Mesendoderm (in vitro differentiated cells): ENCODE results near the gene PCP2.

ENCODE experiments used
- DNase-seq: peaks from one replicate; pipeline ENCODE4 v3.0.0; 2013
- H2AK5ac ChIP-seq: 2 replicates; pipeline ENCODE4 v1.6.1; 2013; ENCODE audit warnings: low read length, inconsistent platforms
- H2BK120ac ChIP-seq: 2 replicates; pipeline ENCODE4 v1.6.1; 2013; ENCODE audit warnings: low read depth, mild to moderate bottlenecking, low read length, moderate library complexity, mixed read lengths
- H2BK15ac ChIP-seq: replicated peaks from 2 replicates; pipeline ENCODE4 v1.6.1; 2013; ENCODE audit warnings: low read depth, mild to moderate bottlenecking, moderate library complexity
- H2BK5ac ChIP-seq: 2 replicates; pipeline ENCODE4 v1.6.1; 2013; ENCODE audit warnings: low read length, inconsistent platforms
- H3K18ac ChIP-seq: 2 replicates; pipeline ENCODE4 v1.6.1; 2013; ENCODE audit warnings: mild to moderate bottlenecking, low read length, mixed read lengths
- H3K23ac ChIP-seq: one replicate; pipeline ENCODE4 v1.6.1; 2013; ENCODE audit warnings: low read length
- H3K27ac ChIP-seq: 2 replicates; pipeline ENCODE4 v1.5.1; 2013; ENCODE audit warnings: low read depth, mild to moderate bottlenecking, inconsistent platforms, low read length, moderate library complexity
- H3K27me3 ChIP-seq: 2 replicates; pipeline ENCODE4 v1.6.1; 2013; ENCODE audit warnings: low read length, control low read depth, mild to moderate bottlenecking, inconsistent platforms; ENCODE audit not compliant: insufficient read depth, poor library complexity
- H3K36me3 ChIP-seq: 2 replicates; pipeline ENCODE4 v1.6.1; 2013; ENCODE audit warnings: low read length, inconsistent platforms; ENCODE audit not compliant: control insufficient read depth, insufficient read depth
- H3K4ac ChIP-seq: one replicate; pipeline ENCODE4 v1.6.1; 2013; ENCODE audit warnings: low read depth, mild to moderate bottlenecking, low read length, moderate library complexity
- H3K4me1 ChIP-seq: 2 replicates; pipeline ENCODE4 v1.6.1; 2013; ENCODE audit warnings: low read depth, low read length, inconsistent platforms; ENCODE audit not compliant: control insufficient read depth
- H3K4me2 ChIP-seq: 2 replicates; pipeline ENCODE4 v1.6.1; 2013; ENCODE audit warnings: low read length
- H3K4me3 ChIP-seq: 2 replicates; pipeline ENCODE4 v1.5.1; 2013; ENCODE audit warnings: mild to moderate bottlenecking, low read length
- H3K56ac ChIP-seq: one replicate; pipeline ENCODE4 v1.6.1; 2013; ENCODE audit warnings: low read length
- H3K79me1 ChIP-seq: 2 replicates; pipeline ENCODE4 v1.6.1; 2013; ENCODE audit warnings: low read length, inconsistent platforms
- H3K79me2 ChIP-seq: 2 replicates; pipeline ENCODE4 v1.6.1; 2013; ENCODE audit warnings: mild to moderate bottlenecking, low read length; ENCODE audit not compliant: control insufficient read depth, insufficient read depth
- H3K9ac ChIP-seq: 2 replicates; pipeline ENCODE4 v1.6.1; 2013; ENCODE audit warnings: low read length, inconsistent platforms
- H4K5ac ChIP-seq: one replicate; pipeline ENCODE4 v1.6.1; 2013; ENCODE audit warnings: low read length
- H4K8ac ChIP-seq: one replicate; pipeline ENCODE4 v1.6.1; 2013; ENCODE audit warnings: low read depth, mild to moderate bottlenecking, control low read depth, low read length, moderate library complexity
- WGBS: extraction: QIAGEN DNeasy Blood & Tissue Kit; methylation state at CpG from one replicate; pipeline ENCODE4 v1.1.7; 2013; ENCODE audit warnings: low lambda C conversion rate, missing lambda C conversion rate; ENCODE audit not compliant: insufficient coverage; ENCODE audit errors: extremely low coverage; 5-methylcytosine and 5-hydroxymethylcytosine counted together

PCP2 gene

DNA sequence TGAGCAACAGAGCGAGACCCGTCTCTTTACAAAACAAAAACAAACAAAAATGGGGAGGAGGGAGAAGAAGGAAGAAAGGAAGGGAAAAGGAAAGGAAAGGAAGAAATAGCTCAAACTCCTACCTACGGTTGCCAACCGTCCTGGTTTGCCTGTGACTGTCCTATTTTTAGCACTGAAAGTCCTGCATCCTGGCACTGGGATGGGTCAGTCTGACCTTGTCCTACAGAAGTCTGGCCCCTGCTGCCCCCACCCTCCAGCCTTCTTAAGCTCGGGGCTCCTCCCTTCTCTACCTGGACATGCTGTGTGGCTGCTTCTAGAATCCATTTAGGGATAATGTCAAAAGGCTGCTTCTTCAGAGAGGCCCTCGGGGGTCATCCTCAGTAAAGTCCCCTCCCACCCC, 2.2 kb upstream of the PCP2 start:
- Histone ChIP-seq H2BK120ac (no peak overlapping the region), H3K4me3 (no peak overlapping the region), H3K23ac (no peak overlapping the region), H3K4ac (no peak overlapping the region), H3K4me1 (no peaks in the 10 kb centered on the region), H3K18ac (no peak overlapping the region), H3K27ac (no peak overlapping the region), H4K5ac (no peak overlapping the region), H3K27me3 (no peaks in the 10 kb centered on the region), H2BK15ac (no peak overlapping the region), H3K4me2 (no peak overlapping the region), H3K79me1 (peaks cover 4% of the 10 kb centered on the region), H3K9ac (no peak overlapping the region), H2AK5ac (no peak overlapping the region), H4K8ac (no peak overlapping the region), H3K79me2 (peaks cover 2% of the 10 kb centered on the region), H3K36me3 (no peaks in the 10 kb centered on the region), H2BK5ac (no peak overlapping the region), H3K56ac (no peak overlapping the region)
- DNase-seq, result no peak
- no CpG with 5 or more reads among the region's 6 CpGs for WGBS

GRCh38 chr19:7632340-7633203, 947 bp downstream of the PCP2 start:
- Histone ChIP-seq H3K56ac (no peak overlapping the region), H3K4ac (no peak overlapping the region), H3K4me2 (no peak overlapping the region), H3K23ac (no peak overlapping the region), H2AK5ac (no peak overlapping the region), H3K4me3 (no peak overlapping the region), H4K8ac (no peak overlapping the region), H3K18ac (no peak overlapping the region), H3K9ac (no peak overlapping the region), H3K36me3 (no peaks in the 10 kb centered on the region), H3K4me1 (peaks cover 1% of the 10 kb centered on the region), H3K27me3 (no peaks in the 10 kb centered on the region), H2BK15ac (no peak overlapping the region), H3K79me2 (peaks cover 28% of the 10 kb centered on the region), H2BK5ac (no peak overlapping the region), H4K5ac (no peak overlapping the region), H3K79me1 (peaks cover 18% of the 10 kb centered on the region), H3K27ac (no peak overlapping the region), H2BK120ac (no peak overlapping the region)
- no CpG with 5 or more reads among the region's 40 CpGs for WGBS
- no peak for DNase-seq

GRCh38 chr19:7631577-7631976, 1.9 kb downstream of the PCP2 start:
- H3K27ac ChIP-seq, result no peak overlapping the region
- H4K5ac ChIP-seq, result no peak overlapping the region
- peaks cover 24% of the 10 kb centered on the region for H3K79me1 ChIP-seq
- no CpG with 5 or more reads among the region's 12 CpGs for WGBS
- no peak overlapping the region for H2BK5ac ChIP-seq
- H2BK15ac ChIP-seq, result no peak overlapping the region
- H4K8ac ChIP-seq, result no peak overlapping the region
- no peak overlapping the region for H3K23ac ChIP-seq
- peaks cover 1% of the 10 kb centered on the region for H3K4me1 ChIP-seq
- no peak overlapping the region for H3K18ac ChIP-seq
- H3K9ac ChIP-seq, result no peak overlapping the region
- no peak overlapping the region for H3K56ac ChIP-seq
- no peak overlapping the region for H3K4me3 ChIP-seq
- peaks cover 37% of the 10 kb centered on the region for H3K79me2 ChIP-seq
- no peak overlapping the region for H3K4ac ChIP-seq
- no peaks in the 10 kb centered on the region for H3K36me3 ChIP-seq
- no peak overlapping the region for H3K4me2 ChIP-seq
- H3K27me3 ChIP-seq, result no peaks in the 10 kb centered on the region
- H2AK5ac ChIP-seq, result no peak overlapping the region
- DNase-seq, result no peak
- H2BK120ac ChIP-seq, result no peak overlapping the region

- Histone ChIP-seq H3K4me3 (peak within 1 kb of the TSS; percentile 97), H3K4me1 (peaks cover 1% of the 10 kb centered on the region), H2AK5ac (peak within 1 kb of the TSS; percentile 64), H3K27me3 (no peaks in the 10 kb centered on the region), H2BK15ac (no peak within 1 kb of the TSS), H3K27ac (no peak within 1 kb of the TSS), H3K79me2 (peaks cover 40% of the 10 kb centered on the region), H3K18ac (no peak within 1 kb of the TSS), H3K4ac (peak within 1 kb of the TSS; percentile 64), H3K4me2 (peak within 1 kb of the TSS; percentile 100), H4K5ac (peak within 1 kb of the TSS; percentile 56), H3K23ac (no peak within 1 kb of the TSS), H2BK120ac (no peak within 1 kb of the TSS), H3K36me3 (no peaks in the 10 kb centered on the region), H3K56ac (peak within 1 kb of the TSS; percentile 90), H3K79me1 (peaks cover 27% of the 10 kb centered on the region), H2BK5ac (no peak within 1 kb of the TSS), H3K9ac (peak within 1 kb of the TSS; percentile 93), H4K8ac (peak within 1 kb of the TSS; percentile 41)
- WGBS, result no CpG with 5 or more reads among the region's 40 CpGs
- peak; percentile 99 for DNase-seq
Observed at GRCh38 chr19:7629347-7630054, 4.0 kb downstream of the PCP2 start, which contains the start of the genes PET100 and XAB2. Gene PET100 (plus strand): TSS chr19:7629793. CDS start chr19:7629834, 41 bp downstream. Gene XAB2 (minus strand): TSS chr19:7629545. CDS start chr19:7629527, 18 bp downstream.

DNA sequence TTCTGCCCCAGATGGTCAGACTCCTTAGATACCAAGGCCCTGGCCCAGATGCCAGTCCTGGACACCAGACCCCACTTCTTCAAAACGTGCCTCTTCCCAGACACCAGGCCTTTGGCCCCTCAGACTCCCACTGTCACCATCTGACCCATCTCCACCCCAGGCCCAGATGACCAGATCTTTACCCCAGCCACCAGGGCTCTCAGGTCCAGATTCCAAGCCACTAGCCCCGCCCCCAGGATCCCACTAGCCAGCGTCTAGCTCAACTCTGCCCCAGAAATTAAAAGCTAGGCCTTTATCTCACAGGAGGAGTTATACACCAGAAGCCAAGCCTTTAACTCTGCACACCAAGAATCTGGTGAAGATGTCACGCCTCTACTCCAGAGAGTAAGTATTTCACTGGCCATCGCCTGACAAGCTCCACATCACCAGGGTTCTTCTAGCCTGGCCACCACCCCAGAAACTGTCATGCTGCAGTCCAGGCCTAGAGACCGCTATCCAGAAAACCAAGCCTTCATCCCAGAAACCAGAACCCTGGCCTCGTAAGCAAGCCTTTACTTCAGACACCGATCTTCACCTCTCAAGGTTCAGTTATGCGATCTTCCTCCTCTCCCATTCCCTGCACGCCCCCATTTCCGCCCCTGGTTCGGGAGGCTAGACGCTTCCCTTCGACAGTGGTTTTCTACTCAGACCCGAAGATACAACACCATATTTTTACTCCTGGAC, 4.8 kb downstream of the PCP2 start:
- WGBS, result no CpG with 5 or more reads among the region's 15 CpGs
- Histone ChIP-seq H3K27ac (no peak overlapping the region), H3K4me1 (peaks cover 1% of the 10 kb centered on the region), H3K18ac (no peak overlapping the region), H2AK5ac (peak overlapping the region; percentile 64), H3K4me3 (peak overlapping the region; percentile 77), H3K9ac (peak overlapping the region; percentile 83), H4K5ac (no peak overlapping the region), H3K4me2 (peak overlapping the region; percentile 100), H3K36me3 (no peaks in the 10 kb centered on the region), H3K79me2 (peaks cover 40% of the 10 kb centered on the region), H3K79me1 (peaks cover 27% of the 10 kb centered on the region), H2BK5ac (no peak overlapping the region), H2BK120ac (no peak overlapping the region), H3K4ac (no peak overlapping the region), H3K23ac (no peak overlapping the region), H3K27me3 (no peaks in the 10 kb centered on the region), H2BK15ac (no peak overlapping the region), H4K8ac (no peak overlapping the region), H3K56ac (peak overlapping the region; percentile 88)
- DNase-seq, result no peak
